ENCODE results near the gene SAMM50. TPM values are rescaled to one million over a fixed set of nuclear protein-coding genes. Genes with fewer than 3 reads are reported as not detected.

SAMM50 gene
- total RNA-seq, 1 donor from 2014 or later, result 57.6 TPM

DNA sequence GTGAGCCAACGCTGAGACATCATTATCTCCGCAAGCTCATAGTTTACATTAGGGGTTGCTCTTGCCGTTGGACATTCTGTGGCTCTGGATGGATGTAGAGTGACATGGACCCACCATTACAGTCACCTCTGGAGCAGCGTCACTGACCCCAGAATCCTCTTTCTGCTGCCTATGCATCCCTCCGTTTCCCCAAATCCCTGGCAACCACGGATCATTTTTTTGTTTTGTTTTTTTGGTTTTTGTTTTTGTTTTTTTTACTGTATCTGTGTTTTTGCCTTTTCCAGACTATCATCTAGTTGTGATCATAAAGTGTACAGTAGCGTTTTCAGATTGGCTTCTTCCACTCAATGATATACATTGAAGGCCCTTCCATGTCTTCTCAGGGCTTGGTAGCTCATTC lies 72.8 kb downstream of the SAMM50 start:
- DNase-seq (ENCODE audit: low read depth), result no peak

DNA sequence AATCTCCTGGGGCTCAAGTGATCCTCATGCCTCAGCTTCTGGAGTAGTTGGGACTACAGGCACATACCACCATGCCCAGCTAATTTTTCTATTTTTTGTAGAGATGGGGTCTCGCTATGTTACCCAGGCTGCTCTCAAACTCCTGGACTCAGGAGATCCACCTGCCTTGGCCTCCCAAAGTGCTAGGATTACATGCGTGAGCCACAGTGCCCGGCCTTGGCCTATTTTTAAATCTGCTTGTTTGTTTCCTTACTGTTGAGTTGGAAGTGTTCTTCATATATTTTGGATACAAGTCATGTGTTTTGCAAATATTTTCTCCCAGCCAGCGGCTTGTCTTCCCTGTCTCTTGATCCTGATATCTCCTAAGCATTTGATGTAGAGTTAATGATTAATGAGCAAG lies 73.8 kb downstream of the SAMM50 start:
- DNase-seq (ENCODE audit: low read depth), result no peak

DNA sequence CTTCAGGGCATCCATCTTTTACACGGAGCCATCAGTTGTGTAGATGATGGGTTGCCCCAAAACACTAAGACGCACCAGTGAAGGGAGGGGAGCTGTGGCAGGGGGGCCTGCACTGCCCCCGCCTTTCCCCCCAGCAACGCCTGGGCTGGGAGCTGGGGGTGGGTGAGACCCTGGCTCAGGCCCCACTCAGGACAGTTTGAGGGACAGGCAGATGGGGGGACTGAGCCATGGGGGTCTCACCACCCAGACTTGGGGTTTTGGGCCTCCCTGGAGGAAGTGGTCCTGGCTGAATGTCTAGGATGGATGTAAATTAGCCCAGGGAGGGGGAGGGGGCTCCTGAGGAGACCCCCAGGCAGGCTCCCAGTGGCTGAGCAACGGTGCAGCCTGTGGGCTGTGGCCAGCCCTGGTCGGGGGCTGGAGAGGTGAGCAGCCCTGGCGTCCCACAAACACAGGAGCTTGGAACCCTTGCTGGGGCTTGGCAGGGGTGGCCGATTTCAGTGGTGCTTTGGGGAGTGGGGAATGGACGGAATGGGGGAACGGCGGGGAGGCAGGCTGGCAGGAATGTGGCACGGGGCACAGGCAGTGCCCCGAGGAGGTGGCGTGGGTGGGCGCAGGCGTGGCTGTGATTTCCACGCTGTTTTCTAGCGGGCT lies 74.9 kb downstream of the SAMM50 start:
- DNase-seq (ENCODE audit: low read depth), result no peak

DNA sequence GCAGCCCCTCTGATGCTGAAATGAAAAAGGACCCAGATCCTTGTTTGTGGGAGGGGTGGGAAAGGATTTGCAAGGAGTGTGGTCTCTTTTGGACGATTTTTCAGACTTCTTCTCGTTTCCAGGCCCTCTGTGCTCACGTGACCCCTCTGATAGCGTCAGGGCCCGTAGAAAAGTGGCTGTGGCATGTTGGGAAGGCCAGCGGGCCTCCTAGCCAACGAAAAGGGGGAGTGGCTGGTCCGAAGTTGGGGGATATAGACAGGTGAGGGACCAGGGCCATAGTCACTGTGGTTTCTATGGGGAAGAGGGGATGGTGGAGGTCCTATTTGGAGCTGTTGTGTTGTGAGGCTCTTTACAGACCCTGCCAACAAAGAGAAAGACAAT lies 75.5 kb downstream of the SAMM50 start:
- DNase-seq (ENCODE audit: low read depth), result no peak

DNA sequence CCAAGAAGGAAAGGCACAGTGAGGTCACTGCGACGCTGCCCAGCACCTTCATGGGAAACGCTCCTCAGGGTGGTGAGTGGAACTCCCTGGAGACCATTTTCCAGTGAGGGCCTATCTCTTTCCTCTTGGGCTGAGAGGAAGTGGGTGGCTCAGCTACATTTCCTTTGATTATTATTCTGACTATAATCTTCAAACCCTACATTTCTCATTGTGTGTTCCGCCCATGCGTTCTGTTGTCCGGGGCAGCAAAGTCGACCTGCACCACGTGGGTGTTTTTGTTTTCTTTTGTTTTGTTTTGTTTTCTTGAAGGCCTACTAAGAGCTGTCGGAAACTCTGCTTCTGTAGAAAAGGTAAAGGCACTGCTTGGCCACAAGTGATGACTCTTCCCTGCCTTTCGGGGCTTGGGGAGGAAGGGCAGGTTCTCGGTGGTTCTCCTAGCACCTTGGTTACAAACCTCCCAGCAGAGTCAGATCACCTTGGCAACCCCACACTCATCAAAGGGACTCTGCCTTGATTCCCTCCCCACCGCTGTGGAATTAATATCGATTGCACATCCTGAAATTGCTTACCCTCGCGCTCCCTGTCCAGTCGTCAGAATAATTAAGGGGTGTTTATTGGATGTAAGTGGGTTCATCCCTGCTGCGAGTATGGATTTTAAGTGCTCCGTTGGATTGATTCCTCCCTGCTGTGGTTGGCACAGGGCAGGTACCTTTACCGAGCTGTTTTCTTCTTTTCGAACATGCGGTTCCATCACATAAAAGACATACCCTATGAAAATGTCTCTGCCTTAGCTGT lies 76.1 kb downstream of the SAMM50 start:
- no peak for DNase-seq (ENCODE audit: low read depth)

DNA sequence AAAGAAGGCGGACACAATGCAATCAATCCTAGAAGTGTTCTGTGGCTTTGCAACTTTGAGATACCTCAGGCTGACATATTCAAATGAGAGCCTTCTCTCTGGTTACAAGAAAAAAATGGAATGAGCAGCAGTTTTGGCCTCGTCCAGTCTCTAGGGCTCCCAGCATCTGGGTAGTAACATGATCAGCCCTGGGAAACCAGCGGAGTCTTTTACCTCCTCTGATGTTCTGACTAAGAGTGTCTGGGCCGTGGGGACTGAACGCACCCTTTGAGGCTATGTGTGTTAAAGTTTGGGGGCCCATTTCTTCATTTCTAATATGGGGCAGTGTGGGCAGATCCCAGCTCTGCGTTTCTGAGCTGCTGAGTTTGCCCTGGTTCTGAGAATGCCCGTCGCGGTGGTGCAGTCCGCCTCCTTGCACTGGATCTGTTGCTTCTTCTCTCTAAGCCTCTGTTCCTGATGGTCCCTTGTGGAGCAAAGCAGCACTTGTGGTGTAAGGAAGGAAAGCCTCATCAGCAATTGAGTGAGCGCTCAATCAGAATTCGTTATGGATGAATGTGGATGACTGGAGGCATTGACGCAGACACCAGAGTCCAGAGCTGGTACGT lies 77.0 kb downstream of the SAMM50 start:
- no peak for DNase-seq (ENCODE audit: low read depth)

DNA sequence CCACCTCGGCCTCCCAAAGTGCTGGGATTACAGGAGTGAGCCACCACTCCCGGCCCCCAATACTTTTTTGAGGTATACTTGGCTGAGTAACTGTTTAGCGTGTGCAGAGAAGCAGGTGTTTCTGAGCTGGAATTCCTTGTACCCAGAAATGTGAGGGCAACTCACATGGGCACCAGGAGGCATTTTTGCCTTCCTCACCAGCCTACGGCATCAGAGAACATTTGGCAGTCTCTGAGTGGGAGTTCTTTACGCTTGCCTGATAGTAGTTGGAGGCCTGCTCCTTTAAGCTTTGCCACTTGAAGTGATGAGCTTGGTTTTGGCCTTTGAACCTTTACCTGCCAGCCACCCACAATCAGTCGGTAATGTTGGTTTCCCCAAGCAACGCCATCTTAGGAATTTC lies 78.0 kb downstream of the SAMM50 start:
- no peak for DNase-seq (ENCODE audit: low read depth)

DNA sequence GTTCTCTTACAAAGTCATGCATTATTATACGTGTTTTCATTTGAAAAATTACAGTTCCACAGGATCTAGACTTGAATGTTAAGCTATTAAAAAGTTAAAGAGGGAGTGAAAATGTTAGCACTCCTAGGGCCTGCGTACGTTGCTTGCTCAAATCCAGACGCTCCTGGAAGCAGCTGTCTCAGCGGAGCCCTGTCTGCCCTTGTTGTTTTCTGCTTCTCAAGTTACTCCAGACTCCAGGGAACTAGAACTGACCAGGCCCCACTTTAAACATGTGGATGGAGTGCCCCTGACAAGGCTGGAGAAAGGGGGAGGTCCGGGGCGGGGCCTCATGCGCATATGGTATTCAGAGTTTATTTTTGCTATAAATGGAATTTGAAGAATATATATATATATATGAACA lies 78.5 kb downstream of the SAMM50 start:
- no peak for DNase-seq (ENCODE audit: low read depth)

DNA sequence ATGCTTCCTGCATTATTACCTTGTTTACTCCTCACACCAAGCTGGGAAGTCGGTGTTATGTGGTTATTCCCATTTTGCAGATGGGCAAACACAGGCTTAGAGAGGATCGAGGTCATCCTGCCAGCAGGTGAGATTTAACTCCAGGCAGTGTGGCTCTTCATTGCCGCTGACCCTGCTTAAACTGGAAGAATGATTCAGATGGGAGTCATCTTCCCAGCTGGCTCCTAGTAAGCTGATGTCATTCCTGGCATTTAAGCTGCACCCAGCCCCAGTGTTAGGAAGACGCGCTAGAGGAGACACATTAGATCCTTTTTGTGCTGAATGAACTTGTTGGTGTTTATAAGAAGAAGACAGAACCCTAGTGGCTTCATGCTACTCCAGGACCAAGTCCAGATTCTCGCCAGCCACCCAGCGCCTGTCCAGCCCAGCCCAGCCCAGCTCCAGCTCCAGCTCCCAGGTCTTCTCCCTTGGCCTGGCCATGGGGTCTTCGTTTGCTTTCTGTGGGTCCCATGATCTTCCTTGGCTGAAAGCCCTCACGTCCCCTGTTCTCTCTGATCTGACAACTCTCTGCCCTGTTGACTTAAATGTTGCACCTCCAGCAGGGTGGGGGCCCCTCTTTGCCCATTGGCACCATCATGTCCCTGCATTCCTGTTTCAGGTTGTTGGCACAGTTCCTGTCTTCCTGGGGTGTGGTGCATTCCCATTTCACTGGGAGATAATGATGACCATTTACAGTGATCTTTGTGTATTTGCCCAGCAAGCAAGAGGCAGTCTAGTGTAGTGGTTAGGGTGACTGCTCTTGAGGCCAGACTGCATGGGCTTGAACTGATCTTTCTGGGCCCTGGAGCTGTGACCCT lies 82.5 kb downstream of the SAMM50 start:
- DNase-seq (ENCODE audit: low read depth), result peak; percentile 90

DNA sequence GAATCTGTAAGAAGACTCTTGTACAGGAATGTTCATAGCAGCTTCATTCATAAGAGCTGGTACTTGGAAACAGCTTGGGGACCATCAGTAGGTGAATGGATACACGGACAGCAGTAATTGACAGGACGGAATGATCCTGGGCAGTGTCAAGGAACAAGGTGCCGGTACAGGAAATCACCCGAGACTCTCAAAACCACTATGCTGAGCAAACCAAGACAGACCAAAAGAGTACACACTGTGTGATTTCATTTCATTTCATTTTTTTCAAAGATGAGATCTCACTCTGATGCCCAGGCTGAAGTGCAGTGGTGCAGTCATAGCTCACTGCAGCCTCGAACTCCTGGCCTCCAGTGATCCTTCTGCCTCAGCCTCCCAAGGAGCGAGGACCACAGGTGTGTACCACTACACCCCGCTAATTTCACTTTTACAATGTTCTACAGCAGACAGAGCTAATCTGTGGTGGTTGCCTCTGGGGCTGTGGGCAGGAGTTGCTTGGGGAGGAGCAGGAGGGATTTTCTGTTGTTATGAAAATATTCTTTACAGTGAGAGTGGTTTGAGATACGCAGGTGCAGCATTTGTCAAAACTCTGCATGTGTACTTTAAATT lies 84.4 kb downstream of the SAMM50 start:
- no peak for DNase-seq (ENCODE audit: low read depth)

DNA sequence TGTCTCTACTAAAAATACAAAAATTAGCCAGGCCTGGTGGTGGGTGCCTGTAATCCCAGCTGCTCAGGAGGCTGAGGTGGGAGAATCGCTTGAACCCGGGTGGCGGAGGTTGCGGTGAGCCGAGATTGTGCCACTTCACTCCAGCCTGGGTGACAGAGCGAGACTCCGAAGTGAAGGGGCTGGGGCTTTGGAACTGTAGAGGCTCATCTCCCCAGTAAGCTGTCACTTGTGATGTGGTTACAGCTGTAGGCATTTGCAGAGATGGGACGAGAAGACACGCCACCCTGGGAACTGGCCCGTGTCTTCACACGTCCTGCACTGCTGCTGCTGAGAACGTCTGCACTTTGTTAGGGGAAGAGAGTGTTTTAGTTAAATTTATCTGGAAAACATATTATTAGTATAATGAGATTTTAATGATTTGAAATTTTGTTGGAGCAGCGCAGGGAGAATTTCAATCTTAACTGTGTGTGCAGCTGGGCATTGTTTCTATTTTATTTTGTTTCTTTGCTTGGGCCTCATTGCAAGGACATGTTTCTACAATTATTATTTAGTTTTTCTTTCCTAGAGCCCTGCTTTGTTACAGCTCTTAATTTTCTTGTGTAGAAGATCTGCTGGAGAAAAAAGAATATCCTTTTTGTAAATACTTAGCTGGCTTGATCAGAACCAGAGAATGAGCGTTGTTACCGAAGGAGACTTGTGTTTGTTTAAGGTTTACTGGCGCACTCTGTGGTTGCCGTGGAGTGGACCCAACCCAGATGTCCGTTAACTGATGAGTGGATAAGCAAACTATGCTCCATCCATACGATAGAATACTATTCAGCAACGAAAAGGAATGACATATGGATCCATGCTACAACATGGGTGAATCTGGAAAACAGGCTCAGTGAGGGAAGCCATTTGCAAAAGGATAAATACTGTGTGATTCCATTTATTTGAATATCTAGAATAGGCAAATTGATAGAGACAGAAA lies 87.3 kb downstream of the SAMM50 start:
- DNase-seq (ENCODE audit: low read depth), result no peak

DNA sequence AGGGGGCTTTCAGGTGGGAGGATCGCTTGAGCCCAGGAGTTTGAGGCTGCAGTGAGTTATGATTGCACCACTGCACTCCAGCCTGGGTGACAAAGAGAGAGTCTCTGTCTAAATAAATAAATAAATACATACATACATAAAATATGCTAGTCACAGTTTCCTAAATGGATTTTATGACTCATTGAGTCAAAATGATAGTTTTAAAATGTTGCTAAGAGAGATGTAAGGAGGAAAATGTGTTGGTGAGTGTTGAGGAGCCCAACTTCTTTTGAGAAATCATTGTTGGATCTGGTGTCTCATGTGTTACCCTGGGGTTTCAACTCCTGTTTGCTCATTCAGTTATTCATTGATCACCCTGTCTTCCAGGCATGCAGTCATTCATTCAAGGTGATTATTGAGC lies 89.9 kb downstream of the SAMM50 start:
- DNase-seq (ENCODE audit: low read depth), result no peak

Other genes with a start within 250 kb of the SAMM50 start
- 0.69 and 8.4 TPM in 2 replicates for gene EFCAB6, start 143.1 kb upstream of the SAMM50 start, total RNA-seq
- gene SULT4A1, start 92.9 kb upstream of the SAMM50 start, total RNA-seq, result 0.50 TPM in 1 of 2 replicates, not detected in the other
- gene PNPLA5, start 63.4 kb upstream of the SAMM50 start, total RNA-seq, result not detected in 2 replicates
- 0.80 and 3.0 TPM in 2 replicates for gene PNPLA3, start 31.6 kb upstream of the SAMM50 start, total RNA-seq
- gene PARVB, start 68.9 kb downstream of the SAMM50 start, total RNA-seq, result 20.3 and 37.5 TPM in 2 replicates
- gene PARVG, start 225.5 kb downstream of the SAMM50 start, total RNA-seq, result not detected in 2 replicates